EL (cell line): ENCODE measurements around the gene MPZL2.
A peak's percentile ranks its signal among the peaks of the same experiment; 100 is the strongest.

Experiments used
- DNase-seq: peaks from one replicate; pipeline ENCODE4 v3.0.0-alpha.2; 2016

The MPZL2 gene

DNA sequence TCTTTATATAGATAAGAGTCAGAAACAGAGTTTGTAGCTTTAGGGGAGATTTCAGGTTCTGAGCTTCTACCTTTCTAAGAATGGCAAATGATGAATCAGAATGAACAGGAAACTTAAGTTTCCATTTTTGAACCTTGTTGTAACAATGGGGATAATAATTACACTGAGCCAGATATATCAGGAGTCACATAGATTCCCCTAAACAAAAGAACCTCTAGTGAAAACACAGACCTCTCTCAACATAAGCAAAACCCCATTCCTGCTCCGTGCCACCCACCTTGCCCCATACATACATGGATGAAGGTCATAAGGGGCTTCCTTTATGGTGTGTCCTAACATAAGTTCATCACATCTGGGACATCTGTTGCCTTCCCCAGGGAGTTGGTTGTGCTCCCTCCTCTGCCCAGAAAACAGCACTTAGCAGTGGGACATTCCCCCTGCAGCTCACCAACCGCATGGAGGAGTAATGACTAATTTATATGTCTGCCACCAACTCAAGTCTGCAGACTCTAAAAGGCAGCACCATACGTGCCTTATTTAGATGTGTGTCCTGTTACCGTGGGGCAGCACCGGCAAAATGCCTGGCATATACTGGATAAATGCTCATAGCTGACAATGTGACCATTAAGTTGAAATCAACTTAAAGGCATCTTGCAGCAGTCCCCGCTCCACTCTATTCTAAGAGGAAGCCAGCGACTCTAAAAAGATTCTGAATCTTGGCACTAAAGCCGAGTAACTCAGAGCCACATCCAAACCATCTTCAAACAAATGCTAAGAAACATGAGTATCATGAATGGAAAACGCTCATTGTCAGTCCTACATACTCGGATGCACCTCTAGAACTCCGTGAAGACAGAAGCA, 47.2 kb downstream of the MPZL2 start:
- DNase-seq = no peak

DNA sequence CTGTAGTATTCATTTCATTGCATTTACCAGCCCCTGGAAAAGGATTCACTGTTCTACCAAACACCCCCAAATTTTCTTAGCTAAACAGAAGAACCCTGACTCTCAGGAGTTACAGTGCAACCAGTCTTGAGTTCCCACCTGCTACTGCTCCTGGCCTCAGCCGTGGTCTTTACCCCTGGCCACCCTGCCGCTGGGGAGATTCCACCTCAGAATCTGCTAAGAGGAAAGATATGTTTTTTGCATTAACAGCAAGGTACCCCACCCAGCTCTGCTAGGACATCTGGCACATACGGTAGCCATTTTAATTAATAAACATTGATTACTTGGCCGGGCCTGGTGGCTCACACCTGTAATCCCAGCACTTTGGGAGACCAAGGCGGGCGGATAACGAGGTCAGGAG, 48.3 kb downstream of the MPZL2 start:
- no peak for DNase-seq

DNA sequence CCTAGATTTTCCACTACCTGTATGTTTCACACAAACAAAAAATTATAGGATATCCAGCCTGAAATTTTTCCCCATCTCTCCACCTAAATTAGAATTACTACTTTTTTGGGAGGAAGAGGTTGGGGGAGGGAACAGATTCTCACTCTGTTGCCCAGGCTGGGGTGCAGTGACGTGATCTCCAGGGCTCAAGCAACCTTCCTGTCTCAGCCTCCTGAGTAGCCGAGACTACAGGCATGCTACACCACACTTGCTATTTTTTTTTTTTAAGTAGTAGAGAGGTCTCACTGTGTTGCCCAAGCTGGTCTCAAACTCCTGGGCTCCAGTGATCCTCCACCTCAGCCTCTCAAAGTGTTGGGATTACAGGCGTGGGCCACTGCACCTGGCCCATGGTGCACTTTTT, 48.8 kb downstream of the MPZL2 start:
- no peak for DNase-seq

DNA sequence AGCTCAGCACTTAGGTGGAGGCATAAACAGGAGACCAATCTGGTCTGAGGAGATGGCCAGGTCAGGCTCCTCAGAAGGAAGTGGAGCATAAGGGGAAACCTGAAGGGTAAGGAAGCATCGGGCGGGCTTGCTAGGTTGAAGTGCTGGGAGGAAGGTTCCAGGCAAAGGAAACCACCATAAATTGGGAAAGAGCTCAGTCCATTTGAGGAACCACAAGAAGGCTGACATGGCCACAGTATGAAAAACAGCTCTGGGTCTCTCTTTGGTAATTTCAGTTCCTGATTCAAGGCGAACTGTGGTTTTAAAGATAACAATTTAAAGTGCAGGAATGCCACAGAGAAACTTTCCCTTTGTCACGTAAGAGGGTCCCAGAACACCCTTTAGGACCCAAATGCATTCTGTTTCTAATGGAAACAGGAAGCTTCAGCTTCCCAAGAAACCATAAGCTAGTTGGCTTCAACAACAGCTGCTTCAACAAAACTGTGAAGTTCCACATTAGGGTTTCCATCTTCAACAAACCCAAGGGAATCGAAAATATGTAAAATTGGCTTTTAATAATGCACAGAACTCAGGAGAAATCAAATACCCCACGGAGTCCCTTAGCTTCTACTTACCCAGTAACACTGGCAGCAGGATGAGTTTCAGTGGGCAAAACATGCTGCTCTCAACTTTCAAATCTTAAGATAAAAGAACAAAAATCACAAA, 49.7 kb downstream of the MPZL2 start:
- no peak for DNase-seq

DNA sequence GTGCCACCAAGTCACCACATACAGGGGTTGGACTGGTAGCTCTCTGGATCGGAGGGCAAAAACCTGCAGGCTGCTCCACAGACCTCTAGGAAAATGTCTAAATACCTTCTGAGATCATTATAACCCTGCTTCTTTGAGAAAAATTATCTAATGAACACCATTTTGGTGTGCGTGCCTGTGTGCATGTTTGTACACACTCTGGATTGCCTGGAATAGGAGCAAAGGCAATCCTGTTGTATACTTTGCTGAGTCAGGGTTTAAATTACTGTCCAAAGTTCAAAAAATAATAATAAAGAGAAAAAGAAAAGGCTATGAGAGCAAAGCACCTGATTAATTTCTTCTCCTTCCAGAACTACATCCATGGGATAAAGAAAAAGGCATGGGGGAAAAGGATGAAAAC, 50.3 kb downstream of the MPZL2 start:
- no peak for DNase-seq

DNA sequence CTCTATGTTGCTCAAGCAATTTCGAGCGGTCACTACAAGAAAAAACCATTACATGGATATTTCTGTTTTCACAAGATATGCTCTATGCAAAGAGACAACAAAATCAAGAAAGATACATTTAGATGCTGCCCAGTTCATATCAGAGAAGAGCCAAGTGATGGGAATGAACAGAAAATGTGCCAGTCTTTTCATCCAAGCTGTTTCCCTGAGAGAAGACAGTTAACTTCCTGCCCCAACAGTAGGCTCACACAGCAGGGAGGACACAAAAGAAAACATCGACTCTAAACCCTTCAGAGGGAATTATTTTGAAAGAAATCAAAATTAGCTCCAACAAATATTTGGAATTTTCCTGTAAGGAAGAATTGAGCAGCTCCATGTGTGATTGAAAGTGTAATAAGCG, 50.9 kb downstream of the MPZL2 start:
- DNase-seq = no peak

DNA sequence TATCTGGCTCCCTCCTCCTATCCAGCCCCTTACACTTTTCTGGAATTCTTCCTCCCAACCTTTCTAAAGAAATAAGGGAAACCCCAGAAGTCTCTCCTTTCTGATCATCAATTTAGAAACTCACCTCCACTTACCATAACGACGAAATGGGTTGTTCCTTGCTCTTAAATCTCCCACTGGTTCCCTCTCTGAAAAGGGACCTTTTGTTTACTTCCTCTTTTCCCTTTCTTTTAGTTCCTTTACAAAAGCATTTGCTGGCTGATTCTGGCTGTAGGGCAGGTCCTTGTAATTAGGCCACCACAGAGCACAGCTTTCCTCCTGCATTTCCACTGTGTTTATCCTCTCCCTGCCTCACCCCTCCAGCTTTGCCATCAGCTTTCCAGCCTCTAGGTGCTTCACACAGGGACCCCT, 51.3 kb downstream of the MPZL2 start:
- DNase-seq = no peak

DNA sequence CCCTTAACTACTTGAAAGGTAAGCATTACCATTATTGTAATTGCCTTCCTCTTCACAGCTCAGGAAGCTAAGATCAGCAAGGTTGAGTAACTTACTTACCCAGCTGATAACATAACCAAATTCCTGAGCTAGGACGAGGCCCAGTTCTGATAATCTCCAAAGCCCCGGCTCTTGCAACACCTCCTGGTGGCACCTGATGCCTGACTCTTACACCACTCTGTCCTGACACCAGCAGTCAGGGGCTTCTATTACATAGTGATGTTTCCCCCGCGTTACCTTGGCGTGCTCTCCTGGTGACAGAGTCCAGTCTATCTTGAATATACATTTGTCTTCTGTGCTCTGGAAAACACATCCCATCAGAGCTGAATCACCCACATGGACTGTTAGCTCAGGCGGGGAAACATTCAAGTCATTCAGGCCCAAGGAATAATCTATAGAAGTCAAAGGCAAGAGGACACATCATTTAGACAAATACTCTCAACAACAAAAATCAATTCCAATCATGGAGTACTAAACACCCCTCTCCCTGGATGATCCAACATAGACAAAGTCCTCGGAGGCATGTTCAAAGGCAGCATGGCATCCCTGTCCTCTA, 51.9 kb downstream of the MPZL2 start:
- DNase-seq = no peak

DNA sequence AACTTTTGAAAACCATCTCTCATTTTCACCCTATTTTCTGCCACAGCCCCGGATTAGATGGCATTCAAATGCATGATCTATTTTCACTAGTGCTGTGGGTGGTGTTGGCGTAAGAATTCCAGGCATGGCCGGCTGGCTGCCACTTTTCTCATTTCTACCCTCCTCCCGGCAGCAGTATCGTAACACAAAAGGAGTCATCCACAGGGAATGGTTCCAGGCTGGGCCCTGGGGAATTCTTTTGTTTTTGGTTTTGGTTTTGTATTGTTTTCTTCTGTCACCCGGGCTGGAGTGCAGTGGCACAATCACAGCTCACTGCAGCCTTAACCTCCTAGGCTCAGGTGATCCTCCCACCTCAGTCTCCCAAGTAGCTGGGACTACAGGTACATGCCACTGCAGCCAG, 53.1 kb downstream of the MPZL2 start:
- peak; percentile 19 for DNase-seq

DNA sequence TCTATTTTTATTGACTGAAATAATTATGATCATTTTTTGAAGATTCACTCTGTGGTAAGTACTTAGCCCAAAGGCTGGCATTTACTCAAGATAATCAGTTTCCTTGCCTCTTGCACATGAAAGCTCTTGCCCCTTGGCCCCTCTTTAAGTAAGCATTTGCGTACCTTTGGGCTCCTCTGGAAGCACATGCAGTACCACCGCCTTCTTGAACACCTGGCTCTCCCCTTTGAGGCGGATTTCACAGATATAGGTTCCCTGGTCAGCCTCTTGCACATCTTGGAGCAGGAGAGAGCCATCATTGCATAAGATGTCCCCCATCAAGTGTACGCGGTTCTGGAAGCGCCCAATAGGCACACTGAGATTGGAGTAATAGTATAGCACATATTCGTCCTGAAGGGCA, 53.8 kb downstream of the MPZL2 start:
- no peak for DNase-seq

DNA sequence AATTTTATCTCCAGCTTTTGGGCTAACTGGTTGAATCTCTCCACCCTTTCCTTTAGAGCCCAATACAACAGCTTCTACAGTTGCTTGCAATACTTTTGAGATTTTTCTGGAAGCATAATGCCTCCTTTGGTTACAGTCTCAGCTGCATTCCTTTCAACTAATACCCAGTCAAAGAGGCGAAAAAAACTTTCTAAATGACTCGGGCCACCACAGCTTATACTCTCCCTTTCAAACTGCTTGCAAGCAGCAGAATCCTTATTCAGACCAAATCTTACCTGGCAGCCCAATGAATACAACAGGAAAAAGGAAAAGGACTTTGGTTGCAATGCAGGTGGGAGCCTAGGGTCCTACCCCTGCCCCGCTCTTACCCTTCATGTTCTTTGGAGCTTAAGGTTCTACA, 55.1 kb downstream of the MPZL2 start:
- no peak for DNase-seq

DNA sequence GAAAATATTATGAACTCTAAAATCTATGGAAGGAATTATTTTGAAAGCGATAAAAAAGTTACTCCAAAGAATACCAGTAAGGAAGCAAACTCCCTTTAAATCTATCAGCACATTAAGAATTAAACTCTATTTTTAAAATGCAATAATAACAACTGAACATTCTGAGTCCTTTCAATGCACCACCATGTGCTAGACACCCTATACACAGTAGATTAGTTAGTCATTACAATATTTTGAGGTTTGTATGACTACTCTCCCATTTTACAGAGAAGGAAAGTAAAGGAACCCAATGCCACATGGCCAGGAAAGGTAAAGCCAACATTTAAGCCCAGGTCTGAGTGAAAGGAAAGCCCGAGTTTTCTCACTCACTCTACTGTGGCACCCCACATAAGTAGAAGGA, 57.0 kb downstream of the MPZL2 start:
- no peak for DNase-seq

DNA sequence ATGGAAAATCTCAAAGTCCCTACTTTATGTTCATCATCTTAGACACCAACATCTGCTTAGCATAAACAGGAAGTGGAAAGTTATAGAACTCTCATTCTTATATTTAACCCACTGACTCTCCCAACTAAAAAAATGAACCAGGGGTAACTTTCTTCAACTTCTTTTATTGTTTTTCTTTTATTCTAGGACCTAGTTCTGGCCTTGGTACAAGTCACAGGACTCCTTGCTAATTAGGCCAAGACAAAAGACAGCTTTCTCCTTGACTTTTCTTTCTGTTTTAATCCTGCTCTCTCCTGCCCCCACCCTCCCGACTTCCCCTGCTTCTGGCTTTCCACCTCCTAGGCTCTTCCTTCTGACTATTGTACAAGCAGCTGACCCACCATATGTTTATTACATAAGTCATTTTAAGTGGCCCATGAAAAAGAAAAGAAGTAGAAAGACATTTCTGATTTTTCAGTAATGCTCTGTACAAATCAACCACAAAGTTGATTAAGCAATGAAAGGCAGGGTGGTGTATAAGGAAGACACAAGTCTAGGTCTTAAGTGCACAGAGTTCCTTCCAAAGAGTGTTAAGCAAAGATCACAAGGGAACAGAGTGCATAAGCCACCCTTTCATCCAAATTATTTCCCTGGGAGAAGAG, 57.6 kb downstream of the MPZL2 start:
- DNase-seq = no peak

DNA sequence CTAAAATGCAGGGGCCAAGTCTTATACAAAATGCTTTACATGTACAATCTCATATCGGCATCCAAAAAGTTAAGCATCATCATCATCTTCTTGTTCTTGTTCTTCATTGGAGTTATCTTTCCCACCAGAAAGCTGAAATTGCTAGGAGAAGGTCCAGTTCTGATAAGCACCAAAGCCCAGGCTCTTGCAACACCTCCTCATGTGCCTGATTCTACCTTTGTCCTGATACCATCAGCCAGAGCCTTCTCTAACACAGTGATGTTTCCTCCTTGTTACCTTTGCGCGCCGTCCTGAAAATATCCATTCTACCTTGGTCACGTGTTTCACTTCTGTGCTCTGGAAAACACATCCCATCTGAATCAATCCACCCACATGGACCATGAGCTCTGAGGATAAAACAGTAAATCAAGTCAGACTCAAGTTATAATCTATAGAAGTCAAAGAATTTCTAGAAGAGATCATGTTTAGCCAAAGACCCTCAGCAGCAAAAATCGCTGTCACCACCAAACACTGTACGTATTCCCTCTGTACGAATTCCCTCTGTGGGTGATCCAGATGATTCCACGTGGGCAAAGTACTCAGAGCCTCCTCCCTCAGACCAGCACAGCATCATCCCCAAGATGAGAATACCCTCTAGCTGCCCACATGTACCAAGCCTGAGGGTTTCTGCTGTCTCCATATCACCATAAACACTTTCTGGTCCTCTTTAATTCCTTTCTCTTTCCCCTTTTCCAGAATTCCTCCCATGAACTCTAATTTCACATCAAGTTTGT, 58.3 kb downstream of the MPZL2 start:
- no peak for DNase-seq
